Fibroblast of upper back skin (primary cell): ENCODE results near the gene CTNNA3.

ENCODE experiments used
- DNase-seq: peaks from one replicate; pipeline ENCODE4 v3.0.0-alpha.2; 2013

CTNNA3 gene

GRCh38 chr10:66844176-66844942 lies 851.6 kb downstream of the CTNNA3 start:
- peak; percentile 56 for DNase-seq

DNA sequence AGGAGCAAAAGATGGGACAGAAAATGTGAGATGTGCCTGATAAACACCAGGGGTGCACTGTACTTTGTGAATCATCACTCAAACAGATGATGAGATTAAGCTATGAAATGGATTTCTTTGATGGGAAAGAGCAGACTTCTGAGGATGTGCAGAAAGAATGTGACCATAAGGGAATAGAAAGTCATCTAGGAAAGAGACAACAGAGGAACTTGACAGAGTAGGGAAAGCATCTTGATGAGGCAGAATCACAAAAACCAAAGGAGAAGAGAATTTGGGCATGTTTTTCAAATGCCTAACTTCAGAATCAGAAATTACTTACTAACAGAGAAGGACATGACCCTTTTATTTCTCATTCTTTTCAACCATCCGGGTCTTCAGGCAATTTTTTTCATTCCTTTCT lies 852.6 kb downstream of the CTNNA3 start:
- peak; percentile 75 for DNase-seq

DNA sequence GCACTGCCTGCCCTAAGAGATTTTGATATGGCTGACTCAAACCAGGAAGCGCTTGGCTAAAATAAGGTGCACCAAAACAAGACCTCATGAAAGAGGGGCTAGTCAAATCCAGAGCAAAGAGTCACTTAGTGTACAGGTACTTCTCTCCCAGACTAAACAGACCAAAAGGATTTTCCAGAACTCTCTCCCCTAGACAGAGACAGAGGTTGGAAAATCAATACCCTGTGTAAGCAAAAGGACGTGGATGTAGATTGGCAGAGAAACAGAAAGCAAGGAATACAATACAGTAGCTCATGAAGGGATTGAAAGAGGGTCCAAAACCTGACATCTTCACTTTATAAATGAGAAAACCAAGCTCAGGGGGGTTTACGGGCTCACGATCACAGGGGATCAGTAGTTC lies 853.1 kb downstream of the CTNNA3 start:
- no peak for DNase-seq

DNA sequence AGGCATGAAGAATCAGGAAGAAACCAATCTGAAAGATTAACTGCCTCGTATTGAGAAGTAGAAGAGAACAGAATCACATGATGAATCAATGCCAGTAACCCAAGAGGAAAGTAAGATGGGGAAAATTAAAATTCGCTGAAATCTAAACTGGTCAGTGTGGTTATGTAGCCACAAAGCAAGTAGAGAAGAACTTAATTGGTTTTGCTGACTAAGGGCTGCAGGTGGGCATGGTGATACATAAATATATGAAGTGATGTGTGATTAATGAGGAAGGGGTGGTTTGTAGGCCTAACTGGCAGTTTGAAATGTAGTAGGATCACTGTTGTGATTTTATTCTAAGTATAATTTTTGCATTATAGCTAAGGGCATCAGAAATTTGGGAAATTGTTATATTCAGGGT lies 853.6 kb downstream of the CTNNA3 start:
- DNase-seq = no peak

GRCh38 chr10:66838656-66839055 lies 857.3 kb downstream of the CTNNA3 start:
- peak; percentile 23 for DNase-seq

DNA sequence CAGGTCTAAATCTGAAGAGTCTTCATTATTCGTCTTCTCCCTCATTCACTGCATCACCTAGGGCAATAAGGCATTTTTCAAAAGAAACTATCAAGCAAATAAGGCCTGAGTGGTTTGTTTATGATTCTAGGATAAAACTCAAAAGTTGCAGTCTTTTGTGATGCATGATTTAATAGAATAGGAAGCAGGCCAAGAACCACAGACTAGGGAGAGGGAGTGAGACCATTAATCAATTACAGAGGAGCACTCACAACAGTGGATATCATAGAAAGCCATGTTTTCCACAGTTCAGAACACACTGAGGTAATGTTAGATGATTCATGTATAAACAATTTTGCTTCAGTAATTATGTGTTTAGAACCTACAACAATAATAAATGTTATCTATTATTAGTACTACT lies 858.0 kb downstream of the CTNNA3 start:
- DNase-seq = peak; percentile 91

DNA sequence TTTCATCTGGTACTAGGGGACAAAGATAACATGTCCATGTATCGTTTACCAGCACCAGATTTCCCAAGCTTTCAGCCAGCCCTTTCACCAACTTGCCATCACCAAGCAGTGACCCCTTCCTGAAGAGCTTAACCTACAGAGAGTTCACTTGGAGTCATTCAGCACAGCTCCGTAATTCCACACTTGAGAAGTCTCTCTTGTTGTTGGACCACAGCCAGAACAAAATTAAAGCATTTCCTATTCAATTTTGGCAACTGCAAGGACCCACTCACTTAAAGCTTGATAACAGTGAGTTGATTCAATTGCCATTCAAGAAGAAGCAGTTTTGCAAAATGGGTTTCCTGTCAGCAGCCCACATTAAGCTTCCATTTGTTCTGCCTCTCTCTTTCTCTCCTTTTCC lies 858.7 kb downstream of the CTNNA3 start:
- DNase-seq = peak; percentile 58

GRCh38 chr10:66836771-66837170 lies 859.2 kb downstream of the CTNNA3 start:
- no peak for DNase-seq

DNA sequence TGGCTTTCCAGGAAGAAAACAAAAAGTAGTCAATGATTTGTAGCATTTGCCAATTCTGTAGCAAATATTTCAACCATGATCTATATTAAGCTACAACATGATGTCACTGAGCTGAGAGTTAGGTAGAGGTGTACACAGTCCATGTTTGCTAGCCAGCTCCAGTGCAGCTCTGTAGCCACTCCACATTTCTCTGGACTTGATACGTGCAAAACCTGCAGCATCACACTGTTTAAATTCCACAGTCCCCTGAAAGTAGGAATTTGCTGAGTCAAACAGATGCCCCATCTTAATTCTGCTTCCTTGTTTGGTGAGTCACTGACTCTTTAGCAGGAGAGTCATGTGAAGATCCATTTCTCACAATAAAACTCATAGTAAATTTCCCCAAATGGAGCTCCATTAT lies 859.9 kb downstream of the CTNNA3 start:
- peak; percentile 93 for DNase-seq

GRCh38 chr10:66835400-66835799 lies 860.6 kb downstream of the CTNNA3 start:
- DNase-seq = no peak

- DNase-seq = no peak
Measured at GRCh38 chr10:66834802-66835201, 861.2 kb downstream of the CTNNA3 start.

DNA sequence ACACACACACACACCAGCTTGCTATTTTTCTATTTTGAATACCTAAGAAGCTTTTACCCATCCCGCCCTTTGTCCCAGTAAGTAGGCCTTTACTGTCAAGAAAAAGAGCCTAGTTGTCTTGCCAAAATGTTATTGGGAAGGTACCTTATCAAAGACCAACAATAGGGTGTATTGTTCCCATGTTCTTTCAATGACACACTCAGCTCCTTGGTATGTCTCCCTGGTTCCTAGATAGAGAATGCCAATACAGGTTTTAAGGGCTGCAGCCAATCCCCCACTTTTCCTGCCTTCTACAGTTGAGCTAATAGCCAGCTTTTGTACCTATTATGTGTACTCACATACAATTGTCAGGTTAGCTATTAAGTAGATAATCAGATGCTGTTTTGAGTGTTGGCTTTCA lies 862.1 kb downstream of the CTNNA3 start:
- no peak for DNase-seq

GRCh38 chr10:66832781-66833422 lies 863.1 kb downstream of the CTNNA3 start:
- no peak for DNase-seq

DNA sequence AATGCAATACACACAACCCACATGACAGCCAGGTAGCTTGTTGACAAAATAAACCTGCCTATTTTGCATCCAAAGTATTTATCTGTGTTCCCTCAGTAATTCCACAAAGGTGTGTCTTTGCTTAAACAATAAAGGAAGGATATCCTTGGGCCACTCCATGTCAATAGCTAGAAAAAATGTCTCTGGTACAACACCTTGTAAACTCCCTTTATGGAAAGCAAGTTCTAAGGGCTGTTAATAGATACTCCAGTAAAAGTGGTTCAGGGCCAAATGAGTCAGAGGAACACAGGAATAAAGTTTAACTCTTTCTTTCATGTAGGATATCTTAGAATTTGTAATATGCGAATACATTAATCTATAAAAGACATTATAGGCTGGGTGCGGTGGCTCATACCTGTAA lies 867.0 kb downstream of the CTNNA3 start:
- DNase-seq = peak; percentile 28

- peak; percentile 81 for DNase-seq
Measured at GRCh38 chr10:66827353-66827752, 868.6 kb downstream of the CTNNA3 start.

GRCh38 chr10:66823301-66823700 lies 872.7 kb downstream of the CTNNA3 start:
- no peak for DNase-seq

DNA sequence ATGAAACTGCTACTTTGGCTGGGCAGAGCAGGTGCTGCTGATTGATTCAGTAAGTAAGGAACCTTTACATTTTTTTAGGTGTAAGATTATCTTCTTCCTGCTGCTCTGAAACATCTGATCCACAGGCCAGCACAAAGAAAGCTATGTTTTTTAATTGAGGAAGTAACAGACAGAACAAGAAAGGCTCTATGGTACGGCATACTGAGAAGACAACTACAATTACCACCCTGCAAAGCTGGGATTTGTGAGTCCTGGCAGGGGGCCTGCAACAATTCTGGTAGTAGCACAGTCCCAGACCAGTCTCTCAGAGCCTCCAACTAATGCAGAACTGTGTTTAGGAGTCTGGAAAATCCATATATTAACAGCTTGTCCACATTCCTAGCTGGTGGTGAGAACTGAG lies 873.2 kb downstream of the CTNNA3 start:
- peak; percentile 20 for DNase-seq

- DNase-seq = peak; percentile 77
Measured at GRCh38 chr10:66819691-66820090, 876.3 kb downstream of the CTNNA3 start.

GRCh38 chr10:66813122-66813521 lies 882.9 kb downstream of the CTNNA3 start:
- DNase-seq = no peak

GRCh38 chr10:66811211-66811610 lies 884.8 kb downstream of the CTNNA3 start:
- DNase-seq = peak; percentile 58

GRCh38 chr10:66809402-66809801 lies 886.6 kb downstream of the CTNNA3 start:
- no peak for DNase-seq

DNA sequence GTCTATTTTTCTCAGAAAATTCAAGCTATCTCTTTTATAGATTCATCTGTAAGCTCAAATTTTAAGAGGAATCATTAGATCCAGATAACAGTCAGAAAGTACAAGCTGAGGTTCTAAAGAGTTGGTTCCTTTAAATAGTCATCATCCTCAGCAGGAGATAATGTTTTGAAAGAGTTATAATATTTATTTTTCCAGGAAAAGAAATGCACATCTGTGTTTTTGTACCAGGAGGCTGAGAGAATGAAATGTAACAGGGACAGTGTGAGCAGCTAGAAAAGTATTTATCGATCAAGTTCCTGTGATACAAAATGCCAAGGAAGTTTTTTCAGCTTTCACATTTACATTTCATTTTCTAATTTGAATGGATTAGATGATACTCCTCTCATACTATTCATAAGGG lies 890.4 kb downstream of the CTNNA3 start:
- DNase-seq = no peak

DNA sequence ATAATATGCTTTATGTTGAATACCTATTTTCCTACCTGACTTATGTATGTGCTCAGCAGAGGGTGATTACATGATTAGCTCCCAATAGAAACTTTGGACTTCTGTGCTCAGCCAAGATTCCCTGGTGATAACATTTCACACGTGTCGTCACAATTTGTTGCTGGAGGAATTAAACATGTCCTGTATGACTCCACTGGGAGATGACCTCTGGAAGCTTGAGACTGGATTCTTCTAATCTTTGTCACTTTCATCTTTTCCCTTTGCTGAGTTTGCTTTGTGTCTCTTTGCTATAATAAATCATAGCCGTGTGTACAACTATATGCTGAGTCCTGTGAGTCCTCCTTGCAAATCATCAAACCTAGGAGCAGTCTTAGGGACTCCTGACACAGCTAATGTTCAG lies 891.0 kb downstream of the CTNNA3 start:
- no peak for DNase-seq

DNA sequence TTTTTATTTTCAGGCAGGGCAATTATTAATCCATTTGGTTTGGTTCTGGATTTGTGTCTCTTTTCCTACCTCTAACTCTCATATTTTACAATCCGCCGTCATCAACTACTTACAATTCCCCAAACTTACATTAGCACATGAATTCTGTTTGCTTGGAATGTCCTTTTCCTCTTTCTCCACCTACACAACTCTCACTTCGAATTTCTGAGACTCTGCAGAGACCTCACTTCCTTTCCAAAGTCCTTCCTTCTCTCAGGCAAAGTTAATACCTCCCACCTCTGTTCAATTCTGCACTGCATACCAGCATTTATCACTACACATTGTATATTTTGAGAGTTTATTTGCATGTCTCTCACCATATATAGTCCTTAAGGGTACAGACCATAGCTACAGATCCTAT lies 892.8 kb downstream of the CTNNA3 start:
- no peak for DNase-seq

DNA sequence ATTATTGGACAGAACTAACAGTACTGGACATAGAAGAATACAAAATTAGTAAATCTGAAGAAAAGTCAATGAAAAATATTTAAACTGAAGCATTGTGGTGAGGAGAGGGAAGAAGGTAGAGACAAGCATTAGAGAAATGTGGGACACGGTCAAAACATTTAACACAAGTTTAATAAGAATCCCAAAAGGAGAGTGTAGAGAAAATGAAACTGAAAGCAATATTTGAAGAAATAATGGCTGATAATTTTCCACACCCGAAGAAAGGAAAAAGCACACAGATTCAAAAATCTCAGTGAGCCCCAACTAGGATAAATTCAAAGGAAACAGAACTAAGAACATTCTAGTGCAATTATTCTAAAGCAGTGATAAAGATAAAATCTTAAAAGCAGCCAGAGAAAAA lies 896.5 kb downstream of the CTNNA3 start:
- DNase-seq = no peak
